HepG2 (cell line): Measurements from ENCODE around the gene UST. TPM values are rescaled to one million over a fixed set of nuclear protein-coding genes. Genes with fewer than 3 reads are reported as not detected.

ENCODE experiments used
- ATAC-seq: fragments of 200-7000 bp; cut with Tn5 transposase; 3 replicates; pipeline ENCODE4 v1.9.1; 2020; ENCODE audit warnings: mild to moderate bottlenecking, moderate library complexity
- BruUV-seq: library from RNA; stranded (reverse); fragments of 400-500 nt; replicated peaks from 2 replicates; lab custom pipeline; 2021; lab: Mats Ljungman, UMichigan
- CTCF ChIA-PET: fragments of 300-600 bp; formaldehyde crosslinking; extraction: SDS; loops from one replicate; lab custom pipeline; 2021; ENCODE audit warnings: low total read pairs, inconsistent platforms, low intra/inter-chr PET ratio; lab: Yijun Ruan, JAX
- POLR2A ChIA-PET: fragments of 350-600 bp; sonication (Branson Sonifier 250); formaldehyde crosslinking; loops from one replicate; lab custom pipeline; 2020; ENCODE audit warnings: antibody characterized with exemption, inconsistent platforms; lab: Yijun Ruan, JAX
- DNase-seq: peaks from one replicate; pipeline ENCODE4 v3.0.0-alpha.2; 2015; ENCODE audit warnings: low spot score
- FAIRE-seq: peaks from 3 replicates; lab custom pipeline; 2011; peaks lifted over from hg19 to GRCh38; lab: Jason Lieb, UNC
- H2AFZ ChIP-seq: one replicate; pipeline ENCODE4 v1.6.1; 2011; ENCODE audit warnings: low read length, inconsistent platforms
- H3K27ac ChIP-seq: fragments of 300-600 bp; 3 replicates; pipeline ENCODE4 v1.8.0; 2011; ENCODE audit warnings: mixed run types, mild to moderate bottlenecking, mixed read lengths, low read length, inconsistent platforms; ENCODE audit not compliant: insufficient read depth; ENCODE audit errors: extremely low read length
- H3K27me3 ChIP-seq, 2 experiments: fragments of 200-600 bp in 1 of 2; 2 replicates in 1 of 2; 3 replicates in 1 of 2; pipeline versions ENCODE4 v1.6.0 to v1.8.0; 2011; ENCODE audit warnings: low read length in 2 of 2, mild to moderate bottlenecking in 2 of 2, moderate library complexity in 2 of 2, inconsistent platforms in 1 of 2; ENCODE audit not compliant: insufficient read depth in 2 of 2, control insufficient read depth in 1 of 2
- H3K36me3 ChIP-seq, 2 experiments: fragments of 200-600 bp in 1 of 2; replicated peaks in 1 of 2; 2 replicates in 1 of 2; 3 replicates in 1 of 2; pipeline versions ENCODE4 v1.5.1 to v1.8.0; 2011; ENCODE audit warnings: low read length in 2 of 2, inconsistent platforms in 1 of 2; ENCODE audit not compliant: insufficient read depth in 2 of 2, control insufficient read depth in 1 of 2
- H3K4me1 ChIP-seq: 2 replicates; pipeline ENCODE4 v1.5.1; 2012; ENCODE audit warnings: low read length, inconsistent platforms; ENCODE audit not compliant: insufficient read depth
- H3K4me2 ChIP-seq: 2 replicates; pipeline ENCODE4 v1.6.0; 2011; ENCODE audit warnings: low read depth, low read length, inconsistent platforms
- H3K4me3 ChIP-seq, 3 experiments: fragments of 200-600 bp in 1 of 3; sonication (generic), shearing (Covaris generic) in 1 of 3; replicated peaks in 1 of 3; 2 replicates each; pipeline ENCODE4 v1.5.1; 2011 to 2016; ENCODE audit warnings: low read length in 3 of 3, inconsistent platforms in 2 of 3, low read depth in 2 of 3, mild to moderate bottlenecking in 2 of 3, control low read depth in 1 of 3, mixed read lengths in 1 of 3; ENCODE audit not compliant: insufficient read depth in 1 of 3
- H3K79me2 ChIP-seq: one replicate; pipeline ENCODE4 v1.6.1; 2011; ENCODE audit warnings: low read length, inconsistent platforms; ENCODE audit not compliant: insufficient read depth
- H3K9ac ChIP-seq: 2 replicates; pipeline ENCODE4 v1.6.0; 2011; ENCODE audit warnings: mild to moderate bottlenecking, low read depth, low read length, inconsistent platforms; ENCODE audit not compliant: insufficient read depth
- H3K9me3 ChIP-seq: 2 replicates; pipeline ENCODE4 v1.5.1; 2012; ENCODE audit warnings: mild to moderate bottlenecking, low read length
- H4K20me1 ChIP-seq: 2 replicates; pipeline ENCODE4 v1.6.0; 2011; ENCODE audit warnings: inconsistent platforms, mild to moderate bottlenecking, low read length, moderate library complexity; ENCODE audit not compliant: insufficient read depth
- DBP ChIP-seq: sonication (generic); formaldehyde crosslinking; IDR thresholded peaks from 2 replicates; pipeline ENCODE4 v1.4.0; 2020; ENCODE audit warnings: missing genetic modification reagents; ENCODE audit errors: not compliant biosample characterization
- PLRG1 ChIP-seq: fragments of 450-650 bp; conservative IDR thresholded peaks from 2 replicates; pipeline ENCODE4 v1.6.1; 2016
- ZBTB44 ChIP-seq: sonication (generic); formaldehyde crosslinking; IDR thresholded peaks from 2 replicates; pipeline ENCODE4 v1.4.0; 2020; ENCODE audit warnings: missing genetic modification reagents
- ZNF616 ChIP-seq: sonication (generic); formaldehyde crosslinking; IDR thresholded peaks from 2 replicates; pipeline ENCODE4 v1.5.0; 2020; ENCODE audit warnings: low read depth, mild to moderate bottlenecking, missing genetic modification reagents
- ZNF652 ChIP-seq: IDR thresholded peaks from 2 replicates; pipeline ENCODE4 v1.6.1; 2016; ENCODE audit warnings: low read depth, borderline replicate concordance
- WGBS: methylation state at CpG from one replicate; pipeline ENCODE4 v1.1.6; 2017; ENCODE audit warnings: low lambda C conversion rate; 5-methylcytosine and 5-hydroxymethylcytosine counted together
- in situ Hi-C: cut with HindIII; loops from 2 replicates; pipeline ENCODE4 v1.10.0; 2017; ENCODE audit warnings: low pct_unique_long_range_greater_than_20kb; ENCODE audit not compliant: extremely low pct_ligation_motif_present
- intact Hi-C: fragments of 100-400 bp; cut with micrococcal nuclease; formaldehyde crosslinking; loops from one replicate; pipeline ENCODE4 v1.10.0; 2022; ENCODE audit not compliant: unreplicated experiment
- polyA plus RNA-seq, 8 experiments: library from polyadenylated mRNA; depleted of rRNA in 3 of 8; stranded (reverse) in 7 of 8; unstranded in 1 of 8; fragments of >200 nt; fragmentation: Illumina TruSeq in 4 of 8; extraction: Trizol in 4 of 8; gene quantifications; 2 replicates each; pipeline versions ENCODE4 v1.2.1 to v1.2.3, GENCODE V29; 2011 to 2016; ENCODE audit warnings: low read depth in 4 of 8, missing spikeins in 1 of 8, mixed read lengths in 1 of 8; ENCODE audit not compliant: insufficient read depth in 1 of 8
- total RNA-seq, 5 experiments: library from RNA; depleted of rRNA; stranded (reverse); fragments of >200 nt; fragmentation: Illumina TruSeq; extraction: Trizol; gene quantifications; 2 replicates each; pipeline ENCODE4 v1.2.3, GENCODE V29; 2016; ENCODE audit warnings: low read depth in 1 of 5

Gene UST
- total and polyA plus RNA-seq, 2 of the 13 experiments (the other 11 are each of a cell fraction or from before 2014, with no cell fraction given), result 0.27 TPM; not detected in 1

GRCh38 chr6:148963738-148964137 lies 216.9 kb downstream of the UST start (continued):
- no peak for TF ChIP-seq ZNF652 (CRISPR knock-in tag)

GRCh38 chr6:148964467-148964866 lies 217.6 kb downstream of the UST start:
- no peak overlapping the region for H3K4me2 ChIP-seq
- DNase-seq (no peak), ATAC-seq (no peak)
- no peaks in the 10 kb centered on the region for H3K79me2 ChIP-seq
- CTCF ChIA-PET, result no interaction called here
- H3K36me3 ChIP-seq, result no peaks in the 10 kb centered on the region
- H3K27me3 ChIP-seq, result peaks cover 0 to 17% of the 10 kb centered on the region in 2 experiments; a peak in 3 of 5 replicates
- no peak overlapping the region for H3K27ac ChIP-seq
- TF ChIP-seq PLRG1, result no peak
- no peak for TF ChIP-seq ZNF616
- TF ChIP-seq ZBTB44, result no peak
- TF ChIP-seq DBP (CRISPR knock-in tag), result no peak
- TF ChIP-seq, all 625 proteins: peak for 0
- FAIRE-seq, result no peak
- H2AFZ ChIP-seq, result no peak overlapping the region
- H3K4me1 ChIP-seq, result peaks cover 34% of the 10 kb centered on the region
- intact Hi-C loops, result no loop called here
- no peaks in the 10 kb centered on the region for H3K9me3 ChIP-seq
- H3K4me3 ChIP-seq, result no peak overlapping the region
- BruUV-seq, result no TSS peak
- no peaks in the 10 kb centered on the region for H4K20me1 ChIP-seq
- POLR2A ChIA-PET, result no interaction called here
- WGBS, result 79% methylated on average over 13 of the region's 13 CpGs
- in situ Hi-C loops, result no loop called here
- no peak overlapping the region for H3K9ac ChIP-seq
